Endothelial cell of hepatic sinusoid (primary cell): ENCODE measurements around the gene CNGB1.
"Not testable (repeated sequence)": the region's sequence is repeated elsewhere in the genome, so short reads cannot be mapped to it uniquely, and the experiment has no call there.

ENCODE experiments used
- in situ Hi-C: cut with HindIII; loops from 2 replicates; pipeline ENCODE4 v1.10.0; 2017; ENCODE audit warnings: low sequenced_read_pairs

The CNGB1 gene

GRCh38 chr16:57872764-57873163 lies 98.2 kb downstream of the CNGB1 start:
- in situ Hi-C loops, result loop anchor here (5.0 to 25.0 kb wide), 4 partner anchors 40 to 295 kb away; no protein-coding TSS in a partner anchor

- in situ Hi-C loops, result loop anchor here (5.0 to 25.0 kb wide), 4 partner anchors 39 to 294 kb away; no protein-coding TSS in a partner anchor
Measured at GRCh38 chr16:57871456-57871855, 99.5 kb downstream of the CNGB1 start.

- in situ Hi-C loops, result loop anchor here (5.0 to 25.0 kb wide), 4 partner anchors 39 to 294 kb away; no protein-coding TSS in a partner anchor
Measured at GRCh38 chr16:57870753-57871454, 100.0 kb downstream of the CNGB1 start.

- in situ Hi-C loops, result loop anchor here (25.0 kb wide), 1 partner anchor 243 kb away; no protein-coding TSS in a partner anchor
Measured at GRCh38 chr16:57868913-57869520, 101.9 kb downstream of the CNGB1 start.

GRCh38 chr16:57867000-57867561 lies 103.8 kb downstream of the CNGB1 start:
- in situ Hi-C loops, result loop anchor here (25.0 kb wide), 1 partner anchor 245 kb away; no protein-coding TSS in a partner anchor

- in situ Hi-C loops, result loop anchor here (25.0 kb wide), 1 partner anchor 246 kb away; no protein-coding TSS in a partner anchor
Measured at GRCh38 chr16:57866529-57866918, 104.4 kb downstream of the CNGB1 start.

- in situ Hi-C loops, result loop anchor here (25.0 kb wide), 1 partner anchor 246 kb away; no protein-coding TSS in a partner anchor
Measured at GRCh38 chr16:57865746-57866528, 105.0 kb downstream of the CNGB1 start.

- in situ Hi-C loops, result loop anchor here (25.0 kb wide), 1 partner anchor 249 kb away; no protein-coding TSS in a partner anchor
Measured at GRCh38 chr16:57863434-57864160, 107.3 kb downstream of the CNGB1 start.

GRCh38 chr16:57862698-57863433 lies 108.1 kb downstream of the CNGB1 start:
- in situ Hi-C loops, result loop anchor here (25.0 kb wide), 1 partner anchor 249 kb away; no protein-coding TSS in a partner anchor

- in situ Hi-C loops, result loop anchor here (25.0 kb wide), 1 partner anchor 253 kb away; no protein-coding TSS in a partner anchor
Measured at GRCh38 chr16:57859331-57859730, 111.6 kb downstream of the CNGB1 start.

GRCh38 chr16:57858635-57859034 lies 112.3 kb downstream of the CNGB1 start:
- in situ Hi-C loops, result loop anchor here (25.0 kb wide), 1 partner anchor 254 kb away; no protein-coding TSS in a partner anchor

GRCh38 chr16:57857991-57858390 lies 112.9 kb downstream of the CNGB1 start:
- in situ Hi-C loops, result loop anchor here (25.0 kb wide), 1 partner anchor 254 kb away; no protein-coding TSS in a partner anchor

- in situ Hi-C loops, result loop anchor here (25.0 kb wide), 1 partner anchor 257 kb away; no protein-coding TSS in a partner anchor
Measured at GRCh38 chr16:57855188-57855587, 115.7 kb downstream of the CNGB1 start.

- in situ Hi-C loops, result loop anchor here (25.0 kb wide), 1 partner anchor 260 kb away; no protein-coding TSS in a partner anchor
Measured at GRCh38 chr16:57852189-57852588, 118.7 kb downstream of the CNGB1 start.

- in situ Hi-C loops, result no loop called here
Measured at GRCh38 chr16:57848181-57848580, 122.7 kb downstream of the CNGB1 start.

GRCh38 chr16:57846931-57847330 lies 124.0 kb downstream of the CNGB1 start:
- in situ Hi-C loops, result not testable (repeated sequence)

GRCh38 chr16:57846078-57846697 lies 124.7 kb downstream of the CNGB1 start:
- in situ Hi-C loops, result no loop called here

GRCh38 chr16:57845115-57845514 lies 125.8 kb downstream of the CNGB1 start:
- in situ Hi-C loops, result no loop called here
